Measurements from ENCODE around the gene SLC6A6. TPM values are rescaled to one million over a fixed set of nuclear protein-coding genes. Genes with fewer than 3 reads are reported as not detected.

The SLC6A6 gene
- total and polyA plus RNA-seq, 4 donors, result 0.92 to 7.2 (median 2.9) TPM

DNA sequence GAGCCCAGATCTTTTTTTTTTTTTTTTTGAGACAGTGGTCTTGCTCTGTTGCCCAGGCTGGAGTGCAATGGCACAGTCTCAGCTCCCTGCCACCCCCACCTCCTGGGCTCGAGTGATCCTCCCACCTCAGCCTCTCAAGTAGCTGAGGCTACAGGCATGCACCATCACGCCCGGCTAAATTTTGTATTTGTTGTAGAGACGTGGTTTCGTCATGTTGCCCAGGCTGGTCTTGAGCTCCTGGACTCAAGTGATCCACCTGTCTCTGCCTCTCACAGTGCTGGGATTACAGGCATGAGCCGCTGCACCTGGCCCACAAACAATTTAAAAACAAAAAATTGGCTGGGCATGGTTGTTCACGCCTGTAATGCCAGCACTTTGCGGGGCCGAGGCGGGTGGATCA is 22.6 kb upstream of the SLC6A6 start:
- DNase-seq (ENCODE audit: low spot score), result no peak
- H3K9me3 ChIP-seq (ENCODE audit: control insufficient read depth in 4 of 4, low read length in 3 of 4), result no peaks in the 10 kb centered on the region
- TF ChIP-seq HNF4G (IDR thresholded peaks at IDR 0.05) (no peak), FOXA1 (IDR thresholded peaks at IDR 0.05) (no peak)
- TF ChIP-seq, protein P1, sequence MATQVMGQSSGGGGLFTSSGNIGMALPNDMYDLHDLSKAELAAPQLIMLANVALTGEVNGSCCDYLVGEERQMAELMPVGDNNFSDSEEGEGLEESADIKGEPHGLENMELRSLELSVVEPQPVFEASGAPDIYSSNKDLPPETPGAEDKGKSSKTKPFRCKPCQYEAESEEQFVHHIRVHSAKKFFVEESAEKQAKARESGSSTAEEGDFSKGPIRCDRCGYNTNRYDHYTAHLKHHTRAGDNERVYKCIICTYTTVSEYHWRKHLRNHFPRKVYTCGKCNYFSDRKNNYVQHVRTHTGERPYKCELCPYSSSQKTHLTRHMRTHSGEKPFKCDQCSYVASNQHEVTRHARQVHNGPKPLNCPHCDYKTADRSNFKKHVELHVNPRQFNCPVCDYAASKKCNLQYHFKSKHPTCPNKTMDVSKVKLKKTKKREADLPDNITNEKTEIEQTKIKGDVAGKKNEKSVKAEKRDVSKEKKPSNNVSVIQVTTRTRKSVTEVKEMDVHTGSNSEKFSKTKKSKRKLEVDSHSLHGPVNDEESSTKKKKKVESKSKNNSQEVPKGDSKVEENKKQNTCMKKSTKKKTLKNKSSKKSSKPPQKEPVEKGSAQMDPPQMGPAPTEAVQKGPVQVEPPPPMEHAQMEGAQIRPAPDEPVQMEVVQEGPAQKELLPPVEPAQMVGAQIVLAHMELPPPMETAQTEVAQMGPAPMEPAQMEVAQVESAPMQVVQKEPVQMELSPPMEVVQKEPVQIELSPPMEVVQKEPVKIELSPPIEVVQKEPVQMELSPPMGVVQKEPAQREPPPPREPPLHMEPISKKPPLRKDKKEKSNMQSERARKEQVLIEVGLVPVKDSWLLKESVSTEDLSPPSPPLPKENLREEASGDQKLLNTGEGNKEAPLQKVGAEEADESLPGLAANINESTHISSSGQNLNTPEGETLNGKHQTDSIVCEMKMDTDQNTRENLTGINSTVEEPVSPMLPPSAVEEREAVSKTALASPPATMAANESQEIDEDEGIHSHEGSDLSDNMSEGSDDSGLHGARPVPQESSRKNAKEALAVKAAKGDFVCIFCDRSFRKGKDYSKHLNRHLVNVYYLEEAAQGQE (IDR thresholded peaks at IDR 0.05), result no peak
- no peak overlapping the region for H3K4me3 ChIP-seq (ENCODE audit: low read depth in 1 of 3, low read length in 3 of 3)
- 91% methylated on average over 10 of the region's 10 CpGs for WGBS
- no peak overlapping the region for H3K27ac ChIP-seq (ENCODE audit: low read depth in 1 of 2, low read length in 2 of 2)
- H3K36me3 ChIP-seq (ENCODE audit: control insufficient read depth in 4 of 4, insufficient read depth in 3 of 4, low read depth in 1 of 4, low read length in 3 of 4), result no peaks in the 10 kb centered on the region
- H3K9ac ChIP-seq (ENCODE audit: low read depth in 1 of 2, low read length in 2 of 2), result no peak overlapping the region
- no peaks in the 10 kb centered on the region for H3K4me1 ChIP-seq (ENCODE audit: control insufficient read depth in 4 of 4, insufficient read depth in 4 of 4, low read length in 3 of 4)
- peaks cover 0 to 2% (median 0%) of the 10 kb centered on the region in 4 donors for H3K27me3 ChIP-seq (ENCODE audit: control insufficient read depth in 4 of 4, insufficient read depth in 4 of 4, low read length in 3 of 4)

DNA sequence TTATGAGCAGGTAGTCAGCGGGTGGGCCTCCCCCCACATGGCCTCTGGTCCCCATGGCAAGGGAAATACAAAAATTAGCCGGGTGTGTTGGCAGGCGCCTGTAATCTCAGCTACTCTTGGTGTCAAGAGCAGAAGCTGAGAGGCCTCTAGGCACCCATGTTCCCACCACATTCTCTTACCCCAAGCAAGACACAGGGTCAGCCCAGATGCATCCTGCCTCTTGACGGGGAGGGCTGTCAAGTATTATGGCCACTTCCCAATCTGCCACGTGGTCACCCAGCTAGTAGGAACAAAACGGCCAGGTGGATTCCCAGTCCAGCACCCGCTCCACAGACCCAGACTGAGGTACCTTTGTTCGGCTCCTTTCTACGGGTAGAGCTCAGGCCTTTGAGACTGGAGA is 16.2 kb upstream of the SLC6A6 start:
- no peak overlapping the region for H3K27ac ChIP-seq (ENCODE audit: low read depth in 1 of 2, low read length in 2 of 2)
- TF ChIP-seq SP1 (IDR thresholded peaks at IDR 0.05), result no peak
- no peak for TF ChIP-seq EGR1 (IDR thresholded peaks at IDR 0.05; ENCODE audit: low read depth in 2 of 2)
- no peak for TF ChIP-seq HNF4A (conservative IDR thresholded peaks at IDR 0.05)
- no peak for TF ChIP-seq RAD21 (IDR thresholded peaks at IDR 0.05)
- TF ChIP-seq, protein P1 (IDR thresholded peaks at IDR 0.05), result no peak
- TF ChIP-seq RXRA (IDR thresholded peaks at IDR 0.05), result no peak
- no peak for TF ChIP-seq FOXA2 (IDR thresholded peaks at IDR 0.05)
- TF ChIP-seq NR2F2 (IDR thresholded peaks at IDR 0.05), result no peak
- H3K9me3 ChIP-seq (ENCODE audit: control insufficient read depth in 4 of 4, low read length in 3 of 4), result no peaks in the 10 kb centered on the region
- H3K4me3 ChIP-seq (ENCODE audit: low read depth in 1 of 3, low read length in 3 of 3), result no peak overlapping the region
- DNase-seq (ENCODE audit: low spot score), result no peak
- H3K36me3 ChIP-seq (ENCODE audit: control insufficient read depth in 4 of 4, insufficient read depth in 3 of 4, low read depth in 1 of 4, low read length in 3 of 4), result no peaks in the 10 kb centered on the region
- peaks cover 0 to 2% (median 0%) of the 10 kb centered on the region in 4 donors for H3K27me3 ChIP-seq (ENCODE audit: control insufficient read depth in 4 of 4, insufficient read depth in 4 of 4, low read length in 3 of 4)
- no peak overlapping the region for H3K9ac ChIP-seq (ENCODE audit: low read depth in 1 of 2, low read length in 2 of 2)
- WGBS, result 81% methylated on average over 9 of the region's 9 CpGs
- H3K4me1 ChIP-seq (ENCODE audit: control insufficient read depth in 4 of 4, insufficient read depth in 4 of 4, low read length in 3 of 4), result peaks cover under 1 to 5% (median 1%) of the 10 kb centered on the region in 4 donors

DNA sequence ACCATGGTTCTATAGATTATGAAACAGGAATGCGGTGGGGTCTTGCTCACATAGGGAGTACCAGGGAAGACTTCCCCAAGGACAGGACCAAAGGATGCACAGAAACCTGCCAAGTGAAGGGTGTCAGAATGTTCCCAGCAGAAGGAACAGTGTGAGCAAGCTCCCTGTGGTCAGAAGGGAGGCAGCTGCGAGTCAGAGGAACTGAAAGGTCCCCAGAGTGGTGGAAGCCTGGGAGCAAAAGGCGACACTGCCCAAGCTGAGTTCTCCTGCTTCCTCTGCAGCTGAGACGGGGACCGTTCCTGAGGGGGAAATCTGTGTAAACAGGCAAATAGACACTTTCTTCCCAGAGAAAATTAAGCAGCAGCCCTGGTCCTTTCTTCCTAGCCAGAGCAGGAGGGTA is 14.2 kb upstream of the SLC6A6 start:
- 78% methylated on average over 5 of the region's 5 CpGs for WGBS
- DNase-seq (ENCODE audit: low spot score), result no peak
- no peak overlapping the region for H3K9ac ChIP-seq (ENCODE audit: low read depth in 1 of 2, low read length in 2 of 2)
- H3K4me1 ChIP-seq (ENCODE audit: control insufficient read depth in 4 of 4, insufficient read depth in 4 of 4, low read length in 3 of 4), result peaks cover 2 to 9% (median 4%) of the 10 kb centered on the region in 4 donors
- H3K4me3 ChIP-seq (ENCODE audit: low read depth in 1 of 3, low read length in 3 of 3), result no peak overlapping the region
- H3K27ac ChIP-seq (ENCODE audit: low read depth in 1 of 2, low read length in 2 of 2), result no peak overlapping the region
- H3K9me3 ChIP-seq (ENCODE audit: control insufficient read depth in 4 of 4, low read length in 3 of 4), result no peaks in the 10 kb centered on the region
- H3K27me3 ChIP-seq (ENCODE audit: control insufficient read depth in 4 of 4, insufficient read depth in 4 of 4, low read length in 3 of 4), result no peaks in the 10 kb centered on the region
- H3K36me3 ChIP-seq (ENCODE audit: control insufficient read depth in 4 of 4, insufficient read depth in 3 of 4, low read depth in 1 of 4, low read length in 3 of 4), result no peaks in the 10 kb centered on the region
- TF ChIP-seq EGR1 (IDR thresholded peaks at IDR 0.05; ENCODE audit: low read depth in 2 of 2), result no peak
- TF ChIP-seq TAF1 (conservative IDR thresholded peaks at IDR 0.05), result no peak
- TF ChIP-seq YY1 (IDR thresholded peaks at IDR 0.05), result no peak
- TF ChIP-seq, protein P1 (IDR thresholded peaks at IDR 0.05), result no peak
- TF ChIP-seq RAD21 (IDR thresholded peaks at IDR 0.05), result no peak
- no peak for TF ChIP-seq NR2F2 (IDR thresholded peaks at IDR 0.05)
- TF ChIP-seq, protein P2, sequence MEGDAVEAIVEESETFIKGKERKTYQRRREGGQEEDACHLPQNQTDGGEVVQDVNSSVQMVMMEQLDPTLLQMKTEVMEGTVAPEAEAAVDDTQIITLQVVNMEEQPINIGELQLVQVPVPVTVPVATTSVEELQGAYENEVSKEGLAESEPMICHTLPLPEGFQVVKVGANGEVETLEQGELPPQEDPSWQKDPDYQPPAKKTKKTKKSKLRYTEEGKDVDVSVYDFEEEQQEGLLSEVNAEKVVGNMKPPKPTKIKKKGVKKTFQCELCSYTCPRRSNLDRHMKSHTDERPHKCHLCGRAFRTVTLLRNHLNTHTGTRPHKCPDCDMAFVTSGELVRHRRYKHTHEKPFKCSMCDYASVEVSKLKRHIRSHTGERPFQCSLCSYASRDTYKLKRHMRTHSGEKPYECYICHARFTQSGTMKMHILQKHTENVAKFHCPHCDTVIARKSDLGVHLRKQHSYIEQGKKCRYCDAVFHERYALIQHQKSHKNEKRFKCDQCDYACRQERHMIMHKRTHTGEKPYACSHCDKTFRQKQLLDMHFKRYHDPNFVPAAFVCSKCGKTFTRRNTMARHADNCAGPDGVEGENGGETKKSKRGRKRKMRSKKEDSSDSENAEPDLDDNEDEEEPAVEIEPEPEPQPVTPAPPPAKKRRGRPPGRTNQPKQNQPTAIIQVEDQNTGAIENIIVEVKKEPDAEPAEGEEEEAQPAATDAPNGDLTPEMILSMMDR (IDR thresholded peaks at IDR 0.05; ENCODE audit: low read depth, low read length, missing input control), result no peak
- TF ChIP-seq FOXA2 (IDR thresholded peaks at IDR 0.05), result no peak
- TF ChIP-seq GABPA (IDR thresholded peaks at IDR 0.05 in 1 of 2, conservative IDR thresholded peaks at IDR 0.05 in 1 of 2), result no peak
- no peak for TF ChIP-seq FOXA1 (IDR thresholded peaks at IDR 0.05)
- no peak for TF ChIP-seq RXRA (IDR thresholded peaks at IDR 0.05)
- TF ChIP-seq, protein P3, sequence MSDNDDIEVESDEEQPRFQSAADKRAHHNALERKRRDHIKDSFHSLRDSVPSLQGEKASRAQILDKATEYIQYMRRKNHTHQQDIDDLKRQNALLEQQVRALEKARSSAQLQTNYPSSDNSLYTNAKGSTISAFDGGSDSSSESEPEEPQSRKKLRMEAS (IDR thresholded peaks at IDR 0.05), result no peak

All from liver (tissue), 9 donors.